Muscle of back (tissue), 11 donors: ENCODE data around the gene SMYD3. TPM values are rescaled to one million over a fixed set of nuclear protein-coding genes. Genes with fewer than 3 reads are reported as not detected.

Experiments
- DNase-seq, 3 donors: peaks; one replicate each; pipeline versions ENCODE4 v3.0.0 to v3.0.0-alpha.2; 2013
- polyA plus RNA-seq, 10 donors: library from polyadenylated mRNA; unstranded; fragments of 120-200 nt; gene quantifications; one replicate each; pipeline ENCODE4 v1.2.1, GENCODE V29; 2013; ENCODE audit not compliant: insufficient read length in 10 of 10

Gene SMYD3
- polyA plus RNA-seq, 10 donors: 7.0 to 11.3 (median 9.9) TPM

DNA sequence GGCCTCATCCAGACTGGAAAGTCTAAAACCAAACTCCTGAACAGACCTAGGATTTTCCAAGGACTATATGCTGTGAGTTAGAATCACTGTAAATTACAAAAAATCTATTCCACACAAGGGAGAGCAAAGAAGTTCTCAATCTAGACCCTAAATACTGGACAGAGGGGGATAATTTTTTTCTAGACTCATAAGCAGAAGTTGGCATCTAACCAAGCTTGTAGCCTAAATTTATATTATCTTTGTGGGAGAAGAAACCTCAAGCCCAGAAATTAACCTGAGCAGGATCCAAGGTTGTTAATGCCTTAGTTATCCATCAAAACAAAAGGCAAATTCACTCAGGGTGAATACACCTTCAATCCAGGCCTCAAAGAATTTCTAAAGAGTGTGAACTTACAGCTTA lies 290.2 kb downstream of the SMYD3 start:
- DNase-seq: no peak

DNA sequence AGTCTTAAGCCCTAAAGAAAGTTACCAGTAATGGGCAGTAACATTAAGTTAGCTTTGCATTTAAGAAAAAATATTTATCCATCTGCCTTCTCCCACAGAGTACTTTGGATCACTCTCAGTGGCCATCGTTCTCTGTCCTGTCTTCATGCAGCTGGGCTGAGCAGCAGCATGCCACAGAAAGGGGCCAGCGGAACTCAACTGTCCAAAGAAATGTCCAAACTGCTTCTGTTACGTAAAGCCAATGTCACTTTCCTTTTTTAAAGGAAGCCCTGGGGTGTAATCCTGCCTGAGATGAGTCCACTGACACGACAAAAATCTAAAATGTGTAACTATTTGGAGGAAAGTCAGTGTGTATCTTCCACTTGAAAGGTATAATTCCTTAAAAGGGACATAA lies 291.6 kb downstream of the SMYD3 start:
- peak in 2 of 3 donors; percentile 16 to 45 for DNase-seq

DNA sequence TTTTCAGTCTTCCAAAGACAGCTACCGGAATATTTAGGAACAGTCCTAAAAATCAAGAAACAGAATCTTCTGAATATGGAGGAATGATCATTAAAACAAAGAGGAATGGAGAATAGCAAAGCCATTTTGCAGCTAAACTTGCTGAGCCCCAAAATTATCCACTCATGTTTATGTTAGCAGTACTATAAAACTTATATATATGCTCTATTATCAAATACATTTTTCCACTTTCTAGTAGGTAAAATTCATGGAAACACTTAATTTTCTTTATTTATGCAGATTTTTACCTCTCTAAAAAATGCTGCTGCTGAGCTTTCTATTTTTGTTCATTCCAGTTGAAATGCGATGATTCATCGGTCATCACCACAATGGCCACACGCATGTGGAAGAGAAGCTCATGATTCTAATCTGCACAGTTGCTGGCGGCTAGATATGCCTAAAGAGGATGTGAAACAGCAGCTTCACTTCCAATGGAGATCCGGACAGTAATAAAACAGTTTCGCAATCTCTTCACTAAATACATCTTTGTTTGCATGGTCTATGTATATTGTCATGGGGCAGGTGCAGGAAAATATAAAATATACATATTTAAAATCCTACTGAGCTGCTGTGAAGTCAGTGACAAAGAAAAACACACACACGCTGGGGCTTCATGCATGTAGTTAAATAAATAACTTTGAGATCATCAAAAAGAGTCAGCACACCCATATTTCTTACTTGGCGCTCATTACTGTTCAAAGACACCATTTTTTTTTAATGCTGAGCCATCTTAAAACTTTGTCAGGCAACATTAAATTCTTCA lies 292.2 kb downstream of the SMYD3 start:
- DNase-seq: peak; percentile 27 to 69 (median 57)

DNA sequence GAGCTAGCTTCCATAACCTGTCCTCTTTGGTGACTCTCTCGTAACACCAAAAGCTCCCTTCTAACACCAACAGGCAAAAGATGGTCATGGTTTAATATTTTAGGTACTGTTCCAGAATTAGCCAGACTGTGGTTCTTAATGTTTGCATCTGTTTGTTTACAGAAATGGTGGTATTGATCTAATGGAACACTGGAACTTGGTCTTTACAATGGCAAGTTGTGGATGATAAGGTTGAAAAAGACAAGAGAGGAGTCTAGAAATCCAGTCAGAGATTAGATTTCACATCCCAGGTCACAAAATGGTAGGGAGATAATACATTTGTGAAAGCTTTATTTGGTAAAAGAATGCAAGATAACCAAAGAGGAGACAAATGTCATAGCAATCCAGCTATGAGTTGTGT lies 293.1 kb downstream of the SMYD3 start:
- DNase-seq: no peak

DNA sequence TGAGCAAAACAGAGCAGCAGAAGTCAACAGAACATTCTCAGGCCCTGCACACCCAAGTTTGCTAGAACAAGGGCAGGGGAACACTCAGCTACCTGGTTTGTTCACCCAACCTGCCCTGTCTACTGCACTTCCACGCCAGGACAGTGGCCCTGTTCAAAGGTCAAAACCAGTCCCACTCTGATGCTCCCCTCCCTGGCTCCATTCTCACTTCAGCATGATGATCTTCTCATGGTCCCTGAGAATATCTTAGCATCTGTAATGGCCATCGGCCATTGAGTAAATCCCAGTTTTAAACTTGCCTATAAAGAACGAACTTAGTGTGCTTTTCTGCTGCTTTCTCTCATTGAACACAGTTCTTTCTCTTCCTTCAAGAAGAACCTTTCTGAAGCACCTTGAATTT lies 293.6 kb downstream of the SMYD3 start:
- DNase-seq: no peak

DNA sequence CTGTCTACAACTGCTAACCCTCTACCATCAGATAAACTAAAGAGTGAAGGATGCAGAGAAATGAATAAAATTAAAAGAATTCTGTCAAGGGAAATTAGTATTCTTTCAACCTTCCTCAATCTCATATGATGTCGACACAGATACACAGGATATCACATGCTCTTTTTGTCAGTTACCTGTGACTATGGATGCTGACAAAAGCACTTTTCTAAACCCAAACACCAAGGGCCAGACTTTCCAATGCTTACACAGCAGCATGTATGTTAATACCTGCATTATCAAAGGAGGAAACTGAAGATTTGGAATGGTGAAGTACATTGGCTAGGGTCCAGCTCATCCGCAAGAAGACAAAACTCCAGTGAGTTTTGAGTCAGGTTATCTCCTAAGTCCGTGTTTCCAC lies 294.0 kb downstream of the SMYD3 start:
- no peak for DNase-seq

DNA sequence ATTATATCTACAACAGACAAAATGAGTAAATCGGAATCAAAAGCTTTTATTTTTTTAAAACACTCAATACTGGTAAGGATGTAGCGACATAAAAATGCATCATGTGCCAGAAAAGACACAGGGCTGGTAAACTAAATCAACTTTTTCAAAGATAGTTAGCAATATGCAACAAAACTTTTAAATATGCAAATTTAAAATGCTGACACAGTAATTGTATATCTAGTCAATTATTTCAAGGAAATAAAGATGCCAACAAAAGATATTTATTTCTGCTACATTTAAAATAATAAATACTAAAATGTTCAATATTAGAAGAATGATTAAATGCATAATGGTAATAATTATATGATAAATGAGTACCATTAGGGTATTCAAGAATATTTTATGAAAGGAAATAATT lies 295.1 kb downstream of the SMYD3 start:
- no peak for DNase-seq

DNA sequence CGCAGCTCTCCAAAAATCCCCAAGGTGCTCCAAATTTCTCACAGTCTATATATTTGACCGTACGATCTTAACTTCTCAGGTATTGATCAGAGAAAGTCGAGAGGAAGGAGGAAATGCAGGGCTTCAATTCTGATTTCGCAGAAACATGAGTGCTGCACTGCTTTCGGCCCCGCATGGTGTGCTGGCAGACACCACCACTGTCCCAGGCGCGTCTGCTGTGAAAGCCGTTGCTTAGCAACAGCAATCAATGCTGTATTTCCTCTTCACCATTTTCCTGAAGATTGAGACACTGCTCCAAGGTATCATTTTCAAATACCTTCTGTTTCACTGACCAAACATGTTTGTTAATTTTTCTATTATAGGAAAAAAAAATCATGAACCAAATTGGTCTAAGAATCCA lies 296.3 kb downstream of the SMYD3 start:
- peak in 2 of 3 donors; percentile 16 to 26 for DNase-seq

DNA sequence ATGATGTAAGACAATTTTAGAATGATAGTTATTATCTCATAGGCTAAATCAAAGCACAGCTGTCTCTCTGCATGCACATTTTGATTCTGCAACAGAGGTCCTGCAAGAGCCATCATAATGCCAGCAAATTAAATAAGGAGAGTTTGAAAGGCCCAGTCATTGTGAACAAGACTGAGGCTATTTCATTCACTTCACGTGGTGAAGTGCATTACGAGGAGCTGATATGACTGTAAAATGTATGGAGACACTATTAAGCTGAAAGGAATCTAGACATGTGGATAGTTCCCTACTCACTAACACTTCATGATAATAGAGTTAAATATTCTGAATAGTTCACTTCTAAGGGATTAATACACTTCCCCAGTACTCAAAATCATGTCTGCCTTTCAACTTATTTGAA lies 299.0 kb downstream of the SMYD3 start:
- DNase-seq: no peak

DNA sequence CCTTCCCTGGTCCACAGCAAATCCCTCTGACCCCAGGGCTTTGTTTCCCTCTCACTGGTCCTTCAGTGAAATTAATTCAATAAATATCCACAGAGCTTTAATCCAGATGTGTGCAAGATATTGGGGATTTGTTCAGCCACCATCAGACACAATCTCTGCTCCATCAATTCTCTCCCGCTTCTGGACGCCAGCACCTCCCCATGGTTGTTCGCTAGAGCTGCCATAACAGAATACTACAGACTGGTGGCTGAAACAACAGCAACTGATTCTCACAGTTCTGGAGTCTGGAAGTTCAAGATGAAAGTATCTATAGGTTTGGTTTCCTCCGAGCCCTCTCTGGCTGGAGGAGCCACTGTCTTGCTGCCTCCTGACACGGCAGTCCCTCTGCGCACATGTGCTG lies 303.9 kb downstream of the SMYD3 start:
- DNase-seq: no peak

DNA sequence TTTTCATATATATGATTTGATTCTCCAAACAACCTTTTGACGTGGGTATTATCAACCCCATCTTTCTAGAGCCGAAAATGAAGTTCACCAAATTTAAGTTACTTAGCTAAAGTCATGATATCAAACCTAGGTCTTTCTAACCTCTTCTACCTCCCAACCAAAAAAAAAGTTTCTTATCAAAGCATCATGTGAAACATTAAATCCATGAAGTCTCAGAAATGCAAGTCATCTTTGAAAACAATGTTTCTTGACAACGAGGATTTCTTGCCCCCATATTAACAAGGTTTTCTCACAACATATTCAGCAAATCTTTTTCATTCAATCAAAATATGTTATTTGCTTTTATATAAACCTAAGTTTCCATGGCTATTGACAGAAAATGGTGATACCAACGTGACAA lies 306.3 kb downstream of the SMYD3 start:
- no peak for DNase-seq

DNA sequence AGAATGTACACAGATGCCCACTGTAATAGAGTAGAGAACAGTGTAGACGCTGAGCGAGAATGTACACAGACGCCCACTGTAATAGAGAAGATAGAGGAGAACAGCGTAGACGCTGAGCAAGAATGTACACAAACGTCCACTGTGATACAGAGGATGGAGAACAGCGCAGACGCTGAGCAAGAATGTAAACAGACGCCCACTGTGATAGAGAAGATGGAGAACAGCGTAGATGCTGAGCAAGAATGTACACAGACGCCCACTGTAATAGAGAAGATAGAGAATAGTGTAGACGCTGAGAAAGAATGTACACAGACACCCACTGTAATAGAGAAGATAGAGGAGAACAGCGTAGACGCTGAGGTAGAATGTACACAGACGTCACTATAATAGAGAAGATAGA lies 306.9 kb downstream of the SMYD3 start:
- no peak for DNase-seq

DNA sequence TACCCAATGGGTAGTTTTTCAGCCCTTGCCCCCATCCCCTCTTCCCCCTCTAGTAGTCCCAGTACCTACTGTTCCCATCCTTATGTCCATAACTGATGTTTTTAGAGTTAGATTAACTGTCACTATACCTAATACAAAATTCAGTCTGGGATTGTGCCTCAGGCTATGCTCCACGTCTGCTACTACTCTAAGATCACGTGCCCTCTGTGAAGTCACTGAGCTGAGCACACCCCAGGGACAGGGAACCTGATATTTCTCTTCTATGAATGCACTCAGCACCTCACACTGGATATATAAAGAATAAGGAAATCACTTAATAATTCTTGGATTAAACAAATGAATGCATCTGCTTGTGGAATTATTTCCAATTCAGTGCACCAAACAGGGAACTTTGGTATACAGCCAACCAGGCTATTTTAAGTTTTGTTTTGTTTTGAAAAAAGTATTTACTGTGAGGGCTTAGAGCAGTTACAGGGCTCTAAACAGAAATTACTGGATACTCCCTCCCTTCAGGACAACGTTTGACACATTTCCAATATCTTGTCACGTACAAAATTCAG lies 307.9 kb downstream of the SMYD3 start:
- peak; percentile 7 to 67 (median 31) for DNase-seq

DNA sequence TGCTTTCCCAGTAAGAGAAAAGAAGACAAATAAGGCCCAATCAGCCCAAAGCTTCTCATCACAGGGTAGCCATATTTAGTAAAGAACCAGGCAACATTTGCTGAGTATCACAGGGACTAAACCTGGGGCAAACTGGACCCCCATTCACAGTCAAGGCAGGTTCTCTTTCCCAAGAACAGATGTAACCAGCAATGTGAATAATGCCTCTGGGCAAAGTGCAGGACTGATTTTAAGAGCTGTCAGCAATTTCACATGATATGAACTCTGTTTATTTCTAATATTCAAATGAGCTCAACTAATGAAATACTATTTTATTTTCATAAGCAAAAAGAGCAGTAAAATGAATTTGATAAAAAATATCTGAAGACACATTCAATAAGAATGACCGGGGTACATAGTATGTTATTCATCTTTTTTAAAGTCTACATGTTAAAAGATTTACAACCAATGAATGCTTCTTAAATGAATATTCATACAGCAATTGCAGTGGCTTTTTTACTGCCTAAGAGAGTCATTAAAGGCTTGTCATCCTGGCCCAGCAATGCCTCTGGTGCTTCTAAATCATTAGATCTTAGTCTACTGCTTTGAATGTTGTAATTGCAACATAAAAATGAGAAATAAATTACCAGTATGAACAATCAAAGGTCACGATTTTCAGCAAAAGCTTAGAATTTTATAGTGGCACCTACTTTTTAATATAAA lies 308.8 kb downstream of the SMYD3 start:
- DNase-seq: no peak

DNA sequence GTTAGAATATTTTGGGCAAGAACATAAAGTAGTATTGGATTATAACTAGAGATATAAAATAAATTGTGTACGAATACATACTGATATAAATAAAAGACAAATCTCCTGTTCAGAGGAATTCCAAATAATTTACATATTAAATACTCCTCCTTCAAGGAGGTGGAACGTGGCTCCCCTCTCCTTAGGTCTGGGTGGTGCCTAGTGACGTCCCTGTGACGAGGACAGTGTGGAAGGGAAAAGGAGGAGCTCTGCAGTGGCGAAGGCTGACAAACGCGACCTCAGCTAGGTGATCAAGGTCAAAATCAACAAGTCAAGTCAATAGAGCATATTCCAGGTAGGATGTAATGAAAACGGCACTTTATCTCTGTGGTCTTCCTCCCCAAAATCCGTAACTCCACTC lies 310.0 kb downstream of the SMYD3 start:
- no peak for DNase-seq

DNA sequence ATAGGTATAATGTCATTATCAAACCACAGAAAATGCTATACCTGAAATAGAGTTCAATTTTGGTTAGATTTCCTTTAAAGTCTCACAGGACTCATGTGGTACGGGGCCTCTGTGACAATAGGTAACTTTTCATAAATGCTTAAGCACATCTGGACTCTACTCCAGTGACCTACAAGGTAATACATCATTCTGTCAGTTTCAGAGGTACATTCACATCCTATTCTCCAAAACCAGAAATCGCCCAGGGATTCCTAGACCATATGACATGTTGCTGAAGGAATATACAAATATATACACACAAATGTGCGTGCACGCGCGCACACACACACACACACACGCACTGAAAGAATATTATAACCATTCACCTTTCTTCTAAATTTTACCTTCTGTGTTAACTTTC lies 311.8 kb downstream of the SMYD3 start:
- DNase-seq: no peak

DNA sequence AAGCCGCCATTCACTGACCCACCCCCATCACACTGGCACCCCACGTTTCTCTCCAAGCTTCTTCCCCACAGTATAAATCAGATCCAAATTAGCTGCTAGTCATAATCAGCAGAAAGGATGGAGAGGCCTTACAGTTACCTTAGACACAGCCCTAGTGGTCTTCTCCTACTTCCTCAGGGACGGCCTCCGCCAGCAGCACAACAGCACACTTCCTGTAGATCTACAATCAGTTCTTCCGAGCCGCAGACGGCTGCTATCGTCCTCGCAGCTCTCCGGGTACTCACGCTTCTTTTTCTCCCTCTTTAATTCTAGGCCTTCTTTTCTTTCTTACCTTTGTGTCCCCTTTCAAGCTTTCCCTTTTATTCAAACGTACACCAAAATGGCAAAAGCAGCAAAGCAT lies 313.5 kb downstream of the SMYD3 start:
- DNase-seq: no peak

DNA sequence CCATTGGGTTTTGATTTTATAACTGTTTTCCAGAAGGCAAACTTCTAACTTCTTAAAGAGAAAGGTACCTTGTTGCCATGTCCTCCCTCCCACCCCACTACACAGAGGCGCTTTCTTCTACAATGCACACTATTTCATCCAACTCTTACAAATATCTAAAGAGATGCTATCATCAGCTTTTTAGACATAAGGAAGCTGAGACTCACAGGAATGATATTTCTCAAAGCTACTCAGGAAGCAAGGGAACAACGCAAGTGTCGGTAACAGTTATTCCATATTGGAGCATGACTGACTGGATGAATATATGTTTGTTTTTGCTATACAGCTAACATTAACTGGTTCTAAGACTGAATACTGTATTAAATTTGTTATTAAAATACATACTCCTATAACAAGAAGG lies 318.0 kb downstream of the SMYD3 start:
- DNase-seq: no peak

DNA sequence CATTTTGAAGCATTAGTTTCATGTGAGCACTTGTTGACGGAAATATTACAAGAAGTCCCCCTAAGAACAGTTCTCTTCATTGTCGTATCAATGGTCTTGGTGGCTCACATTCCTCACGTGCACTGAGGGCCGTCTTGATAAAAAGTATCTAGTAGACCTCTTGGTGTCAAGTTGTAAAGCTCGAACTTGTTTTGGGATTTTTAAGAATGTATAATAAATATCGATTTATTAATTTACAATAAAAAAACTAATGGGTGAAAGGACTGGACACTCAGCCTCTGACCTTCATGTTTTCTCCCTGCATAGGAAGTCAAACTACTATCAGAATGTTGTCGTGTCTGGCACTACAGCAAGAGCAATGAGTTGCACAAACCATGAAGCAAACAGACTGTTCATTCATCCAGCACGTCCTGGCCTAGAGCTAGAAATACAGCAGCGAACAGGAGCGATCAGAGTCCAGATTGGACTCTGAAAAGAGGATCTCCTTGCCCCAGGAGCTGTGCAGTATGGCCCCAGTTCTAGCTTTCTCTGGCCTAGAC lies 319.2 kb downstream of the SMYD3 start:
- DNase-seq: no peak

DNA sequence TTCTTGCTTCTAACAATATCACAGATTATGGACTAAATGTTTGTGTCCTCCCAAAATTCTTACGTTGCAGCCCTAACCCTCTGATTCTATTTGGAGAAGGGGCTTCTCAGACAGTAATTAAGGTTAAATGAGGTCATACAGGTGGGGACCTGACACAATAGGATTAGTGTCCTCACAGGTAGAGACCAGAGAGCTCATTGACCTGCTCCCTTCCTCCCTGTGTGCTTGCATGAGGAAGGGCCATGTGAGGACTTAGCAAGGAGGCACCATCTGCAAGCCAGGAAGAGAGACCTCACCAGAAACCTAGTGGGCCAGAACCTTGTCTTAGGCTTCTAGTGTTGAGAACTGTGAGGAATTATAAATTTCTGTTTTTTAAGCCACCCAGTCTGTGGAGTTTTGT lies 322.6 kb downstream of the SMYD3 start:
- no peak for DNase-seq

DNA sequence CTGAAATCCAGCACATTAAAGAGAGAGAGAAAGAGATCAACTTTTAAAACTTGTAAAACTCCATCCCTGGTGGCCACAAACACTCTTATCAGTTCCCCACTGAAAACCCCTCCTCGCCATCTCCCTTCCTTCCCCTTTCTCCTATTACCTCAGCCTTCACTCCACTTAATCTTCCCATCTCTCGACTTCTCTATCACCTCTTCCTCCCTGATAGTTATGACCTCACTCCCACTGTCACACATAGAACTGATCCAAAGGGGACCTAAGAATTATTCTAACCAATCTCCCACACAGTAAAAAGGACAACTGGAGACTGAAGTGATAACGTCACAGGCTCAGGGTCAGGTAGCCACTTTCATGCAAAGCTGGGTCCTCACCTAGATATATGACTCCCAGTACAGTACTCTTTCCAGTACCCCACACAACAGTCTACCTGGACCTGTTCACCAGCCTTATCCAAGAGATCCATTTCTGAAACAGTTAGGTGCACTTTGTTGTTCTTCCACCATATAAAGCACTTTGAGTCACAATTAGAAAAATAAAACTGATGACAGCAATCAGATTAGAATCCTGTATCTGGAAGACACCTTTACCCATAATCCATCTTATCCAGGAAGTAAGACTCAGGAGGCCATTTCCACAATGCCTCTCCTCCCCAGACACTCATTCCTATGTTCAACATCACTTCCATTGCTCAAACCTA lies 324.8 kb downstream of the SMYD3 start:
- DNase-seq: no peak

DNA sequence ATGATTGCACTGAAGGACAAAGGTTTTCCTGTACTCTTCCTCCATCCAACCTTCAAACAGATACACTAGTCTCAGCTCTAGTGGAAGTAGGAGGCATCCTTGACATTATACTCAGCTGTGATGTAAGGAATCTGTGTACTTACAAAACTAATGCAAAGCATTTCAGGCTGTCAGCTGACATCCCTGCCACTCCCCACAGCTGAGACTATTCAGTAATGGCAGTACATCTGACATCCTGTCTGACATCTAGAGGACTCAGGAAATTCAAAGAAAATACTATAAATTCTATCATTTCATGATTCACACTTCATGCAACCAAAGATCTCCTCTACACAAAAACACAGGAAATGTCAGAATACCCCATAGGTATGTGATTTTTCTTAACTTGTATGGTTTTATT lies 325.8 kb downstream of the SMYD3 start:
- no peak for DNase-seq
